HUES48 (cell line): ENCODE data around the gene TMEM222.

ENCODE experiments used
- H3K27ac ChIP-seq: one replicate; pipeline ENCODE4 v1.7.0; 2013; ENCODE audit warnings: low read depth, low read length, inconsistent platforms
- H3K27me3 ChIP-seq: 2 replicates; pipeline ENCODE4 v1.6.1; 2013; ENCODE audit warnings: mild to moderate bottlenecking, low read length; ENCODE audit not compliant: control insufficient read depth, insufficient read depth
- H3K36me3 ChIP-seq: 2 replicates; pipeline ENCODE4 v1.6.1; 2013; ENCODE audit warnings: low read length; ENCODE audit not compliant: control insufficient read depth, insufficient read depth
- H3K4me1 ChIP-seq: 2 replicates; pipeline ENCODE4 v1.6.1; 2013; ENCODE audit warnings: mild to moderate bottlenecking, low read length; ENCODE audit not compliant: control insufficient read depth, insufficient read depth
- H3K4me3 ChIP-seq: 2 replicates; pipeline ENCODE4 v1.5.1; 2013; ENCODE audit warnings: mild to moderate bottlenecking, low read depth, low read length
- H3K9ac ChIP-seq: 2 replicates; pipeline ENCODE4 v1.6.1; 2013; ENCODE audit warnings: mild to moderate bottlenecking, low read depth, low read length, moderate library complexity
- H3K9me3 ChIP-seq: 2 replicates; pipeline ENCODE4 v1.6.1; 2013; ENCODE audit warnings: low read length; ENCODE audit not compliant: control insufficient read depth, insufficient read depth

Gene TMEM222

DNA sequence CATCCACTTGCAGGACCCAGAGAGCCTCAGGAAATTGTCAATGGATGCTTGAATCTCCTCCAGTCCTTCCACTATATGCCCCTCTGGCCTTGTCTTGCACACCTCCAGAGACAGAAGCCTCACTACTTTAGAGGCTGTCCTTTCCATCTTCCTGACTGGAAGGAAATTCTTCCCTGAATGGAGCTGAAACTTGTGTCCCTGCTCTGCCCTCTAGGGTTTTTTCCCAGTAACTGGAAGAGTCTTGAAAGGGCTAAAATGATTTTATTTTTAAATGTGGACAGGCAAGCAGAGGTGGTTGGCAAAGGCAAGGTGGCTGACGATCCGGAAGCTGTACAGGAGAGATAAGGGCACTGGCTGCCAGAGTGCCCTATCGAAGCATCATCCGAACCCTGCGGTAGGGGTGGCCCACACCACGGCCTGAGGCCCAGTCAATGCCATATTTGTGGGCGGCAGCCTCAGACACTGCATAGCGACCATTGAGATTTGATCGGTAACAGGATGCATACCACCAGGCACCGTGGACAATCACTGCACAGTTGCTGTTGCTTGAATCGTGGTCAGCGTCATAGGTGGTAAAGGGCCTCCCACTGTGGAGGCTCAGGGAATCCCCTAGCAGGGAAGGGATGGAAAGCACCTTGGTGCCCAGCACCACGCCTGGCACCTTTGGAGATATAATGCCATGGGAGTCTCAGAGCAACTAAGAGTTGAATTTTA, 47.1 kb downstream of the TMEM222 start:
- no peak overlapping the region for H3K9ac ChIP-seq

DNA sequence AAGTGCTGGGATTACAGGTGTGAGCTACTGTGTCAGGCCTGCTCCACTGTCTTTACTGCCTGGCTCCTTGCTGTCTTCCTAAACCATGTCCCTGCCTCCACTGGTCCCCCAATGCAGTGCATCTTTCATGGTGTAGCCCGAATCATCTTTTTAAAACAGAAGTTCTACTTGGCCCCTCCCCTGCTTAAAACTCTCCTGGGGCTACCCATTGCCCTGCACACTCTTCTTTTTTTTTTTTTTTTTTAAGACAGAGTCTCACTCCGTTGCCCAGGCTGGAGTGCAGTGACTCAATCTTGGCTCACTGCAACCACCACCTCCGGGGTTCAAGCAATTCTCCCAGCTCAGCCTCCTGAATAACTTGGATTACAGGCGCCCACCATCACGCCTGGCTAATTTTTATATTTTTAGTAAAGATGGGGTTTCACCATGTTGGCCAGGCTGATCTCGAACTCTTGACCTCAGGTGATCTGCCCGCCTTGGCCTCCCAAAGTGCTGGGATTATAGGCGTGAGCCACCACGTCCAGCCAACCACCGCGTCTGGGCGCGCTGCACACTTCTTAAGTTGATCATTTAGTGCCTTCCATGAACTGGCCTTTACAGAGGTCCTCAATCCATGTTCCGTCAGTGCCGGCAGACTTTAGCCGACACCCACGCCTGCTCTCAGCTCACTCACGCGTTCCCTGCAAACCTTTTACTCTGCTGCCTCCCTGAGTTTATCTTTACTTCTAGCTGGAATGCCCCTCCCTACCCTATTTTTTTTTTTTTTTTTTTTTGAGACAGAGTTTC, 50.3 kb downstream of the TMEM222 start:
- H3K9me3 ChIP-seq, result no peaks in the 10 kb centered on the region
- H3K4me1 ChIP-seq, result peaks cover 5% of the 10 kb centered on the region
- no peak overlapping the region for H3K4me3 ChIP-seq
- no peak overlapping the region for H3K9ac ChIP-seq
- H3K36me3 ChIP-seq, result no peaks in the 10 kb centered on the region
- no peak overlapping the region for H3K27ac ChIP-seq
- no peaks in the 10 kb centered on the region for H3K27me3 ChIP-seq

More for the DNA sequence above, 47.1 kb downstream of the TMEM222 start:
- no peaks in the 10 kb centered on the region for H3K36me3 ChIP-seq
- H3K27me3 ChIP-seq, result no peaks in the 10 kb centered on the region
- H3K4me1 ChIP-seq, result peaks cover 19% of the 10 kb centered on the region
- no peak overlapping the region for H3K27ac ChIP-seq
- H3K9me3 ChIP-seq, result no peaks in the 10 kb centered on the region
- H3K4me3 ChIP-seq, result no peak overlapping the region

GRCh38 chr1:27372808-27373690, 51.1 kb downstream of the TMEM222 start:
- Histone ChIP-seq H3K36me3 (no peaks in the 10 kb centered on the region), H3K9me3 (no peaks in the 10 kb centered on the region), H3K27ac (no peak overlapping the region), H3K9ac (no peak overlapping the region), H3K27me3 (no peaks in the 10 kb centered on the region), H3K4me1 (no peaks in the 10 kb centered on the region), H3K4me3 (no peak overlapping the region)

- Histone ChIP-seq H3K4me1 (no peaks in the 10 kb centered on the region), H3K36me3 (no peaks in the 10 kb centered on the region), H3K27me3 (no peaks in the 10 kb centered on the region), H3K27ac (no peak within 1 kb of the TSS), H3K9ac (no peak within 1 kb of the TSS), H3K4me3 (no peak within 1 kb of the TSS), H3K9me3 (no peaks in the 10 kb centered on the region)
These were observed 52.6 kb downstream of the TMEM222 start, which contains the start of gene FCN3 for GRCh38 chr1:27374362-27375086. TSS of gene FCN3 (minus strand) at chr1:27374824. CDS start at chr1:27374818, 6 bp downstream.

- Histone ChIP-seq H3K27me3 (peaks cover 10% of the 10 kb centered on the region), H3K4me3 (no peak overlapping the region), H3K36me3 (no peaks in the 10 kb centered on the region), H3K9me3 (no peaks in the 10 kb centered on the region), H3K4me1 (no peaks in the 10 kb centered on the region), H3K27ac (no peak overlapping the region), H3K9ac (no peak overlapping the region)
These were observed 56.0 kb downstream of the TMEM222 start for GRCh38 chr1:27377760-27378495.

DNA sequence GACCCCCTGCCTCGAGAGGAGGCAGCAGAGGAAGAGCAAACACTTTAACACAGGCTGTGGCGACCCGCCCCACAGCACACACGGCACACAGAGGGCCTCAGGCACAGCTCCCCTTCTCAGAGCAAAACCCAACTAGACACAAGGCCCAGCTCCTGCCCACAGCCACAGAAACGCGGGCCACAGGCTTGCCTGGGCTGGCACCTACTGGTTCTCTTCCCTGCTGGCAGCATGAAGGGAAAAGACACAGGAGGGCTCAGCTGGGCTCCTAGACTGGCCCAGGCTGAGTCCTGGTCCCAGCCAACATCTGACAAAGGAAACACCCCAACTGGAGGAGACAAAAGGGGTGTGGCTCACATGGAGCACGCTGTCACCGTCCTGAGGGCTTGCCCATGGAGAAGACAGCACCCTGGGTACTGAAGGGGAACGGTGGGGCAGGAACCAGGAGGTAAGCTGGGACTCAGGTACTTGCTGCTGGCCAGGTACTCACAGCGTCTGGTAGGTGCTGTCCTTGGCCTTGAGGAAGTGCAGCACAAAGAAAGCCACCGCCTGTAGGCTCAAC, 57.7 kb downstream of the TMEM222 start:
- H3K36me3 ChIP-seq, result no peaks in the 10 kb centered on the region
- H3K4me3 ChIP-seq, result no peak overlapping the region
- H3K27ac ChIP-seq, result no peak overlapping the region
- no peaks in the 10 kb centered on the region for H3K4me1 ChIP-seq
- H3K27me3 ChIP-seq, result peaks cover 10% of the 10 kb centered on the region
- no peak overlapping the region for H3K9ac ChIP-seq
- H3K9me3 ChIP-seq, result no peaks in the 10 kb centered on the region

DNA sequence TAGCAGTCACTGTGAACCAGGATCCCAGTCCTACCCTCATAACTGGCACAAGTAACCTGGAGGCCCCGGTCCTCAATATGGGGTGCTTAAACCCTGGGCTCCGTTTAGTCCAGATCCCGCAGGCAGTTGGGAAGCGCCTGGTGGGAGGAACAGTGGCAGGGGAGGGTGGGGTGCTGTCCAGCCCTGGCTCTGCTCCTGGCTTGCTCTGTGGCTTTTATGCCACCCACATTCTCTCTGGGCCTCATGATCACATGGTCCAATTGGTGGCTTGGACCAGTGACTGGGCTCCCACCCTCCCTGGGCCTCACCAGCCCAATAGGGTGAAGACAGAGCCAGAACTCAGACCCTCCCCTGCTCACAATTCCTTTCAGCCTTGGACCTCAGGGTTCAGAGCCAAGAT, 58.3 kb downstream of the TMEM222 start:
- Histone ChIP-seq H3K4me1 (no peaks in the 10 kb centered on the region), H3K9me3 (no peaks in the 10 kb centered on the region), H3K4me3 (no peak overlapping the region), H3K27me3 (peaks cover 10% of the 10 kb centered on the region), H3K36me3 (no peaks in the 10 kb centered on the region), H3K9ac (no peak overlapping the region), H3K27ac (no peak overlapping the region)

DNA sequence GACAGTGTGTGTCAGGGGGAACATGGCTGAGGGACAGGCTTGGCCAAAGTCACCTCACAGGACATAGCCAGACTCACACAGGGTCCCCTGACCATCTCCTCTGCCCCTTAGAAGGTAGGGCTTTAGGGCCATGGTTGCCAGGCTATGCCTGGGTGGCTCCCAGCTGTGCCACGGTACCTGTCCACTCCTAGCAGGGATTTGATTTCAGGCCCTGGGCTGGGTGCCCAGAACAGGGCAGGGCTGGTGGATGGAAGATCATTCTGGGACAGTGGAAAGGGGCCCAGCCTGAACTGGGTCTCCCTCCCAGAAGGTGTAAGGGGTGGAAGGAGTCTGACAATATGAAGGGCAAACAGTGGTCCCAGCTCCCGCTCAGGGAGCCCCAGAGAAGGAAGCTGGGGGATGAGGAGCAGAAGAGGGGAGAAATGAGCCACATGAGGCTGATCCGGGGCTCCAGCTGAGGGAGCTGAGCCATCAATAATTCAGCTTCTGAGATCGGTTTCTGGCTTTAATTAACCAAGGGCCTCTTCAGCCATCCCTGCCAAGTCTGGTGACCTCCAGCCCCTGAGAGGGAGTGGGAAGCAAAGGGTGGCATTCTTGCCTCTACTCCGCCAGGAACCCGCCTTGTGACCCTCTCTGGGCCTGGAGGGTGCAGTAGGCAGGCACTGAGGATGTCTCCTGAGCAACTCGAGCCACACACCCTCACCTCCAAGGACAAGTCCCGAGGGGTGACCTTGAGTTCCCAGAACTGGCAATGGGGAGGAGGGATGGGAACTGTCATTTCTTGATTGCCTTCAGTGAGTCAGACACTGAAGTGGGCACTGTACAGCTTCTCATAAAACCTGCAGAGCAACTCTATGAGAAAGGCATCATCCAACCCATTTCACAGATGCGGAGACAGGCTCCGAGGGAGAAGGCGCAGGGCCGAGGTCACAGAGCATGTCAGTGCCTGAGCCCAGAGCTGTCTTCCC, 59.1 kb downstream of the TMEM222 start:
- Histone ChIP-seq H3K27ac (no peak overlapping the region), H3K4me1 (no peaks in the 10 kb centered on the region)

More for the DNA sequence above, 59.1 kb downstream of the TMEM222 start:
- H3K4me3 ChIP-seq, result no peak overlapping the region
- H3K36me3 ChIP-seq, result no peaks in the 10 kb centered on the region
- H3K27me3 ChIP-seq, result peaks cover 10% of the 10 kb centered on the region
- no peak overlapping the region for H3K9ac ChIP-seq
- H3K9me3 ChIP-seq, result no peaks in the 10 kb centered on the region
